ENCODE results near the gene RAPGEF2.
"Not testable (repeated sequence)": the region's sequence is repeated elsewhere in the genome, so short reads cannot be mapped to it uniquely, and the experiment has no call there.

RAPGEF2 gene

GRCh38 chr4:159069922-159070321, 33.0 kb upstream of the RAPGEF2 start:
- no peak for DNase-seq
- TF ChIP-seq CTCF (IDR thresholded peaks at IDR 0.05) = no peak
- intact Hi-C loops (cut with DNase I; ENCODE audit: low total_unique reads) = no loop called here

GRCh38 chr4:159070742-159071141, 32.1 kb upstream of the RAPGEF2 start:
- no peak for DNase-seq
- Histone ChIP-seq H3K27me3 (no peaks in the 10 kb centered on the region), H3K4me3 (no peak overlapping the region), H3K27ac (no peak overlapping the region), H3K4me1 (no peaks in the 10 kb centered on the region), H3K36me3 (no peaks in the 10 kb centered on the region), H3K9me3 (no peaks in the 10 kb centered on the region)
- TF ChIP-seq CTCF (IDR thresholded peaks at IDR 0.05) = no peak
- intact Hi-C loops (cut with DNase I; ENCODE audit: low total_unique reads) = no loop called here

More at GRCh38 chr4:159069922-159070321, 33.0 kb upstream of the RAPGEF2 start:
- no peaks in the 10 kb centered on the region for H3K27me3 ChIP-seq
- H3K4me1 ChIP-seq = no peaks in the 10 kb centered on the region
- no peak overlapping the region for H3K4me3 ChIP-seq
- H3K9me3 ChIP-seq = no peaks in the 10 kb centered on the region
- H3K36me3 ChIP-seq = no peaks in the 10 kb centered on the region
- H3K27ac ChIP-seq = no peak overlapping the region

GRCh38 chr4:159071178-159071968, 31.5 kb upstream of the RAPGEF2 start:
- no peak overlapping the region for H3K4me3 ChIP-seq
- DNase-seq = no peak

GRCh38 chr4:159071969-159072765, 30.7 kb upstream of the RAPGEF2 start:
- Histone ChIP-seq H3K4me3 (no peak overlapping the region), H3K27me3 (no peaks in the 10 kb centered on the region), H3K36me3 (no peaks in the 10 kb centered on the region), H3K4me1 (no peaks in the 10 kb centered on the region), H3K9me3 (no peaks in the 10 kb centered on the region), H3K27ac (no peak overlapping the region)
- intact Hi-C loops (cut with DNase I; ENCODE audit: low total_unique reads) = no loop called here
- TF ChIP-seq CTCF (IDR thresholded peaks at IDR 0.05) = no peak
- DNase-seq = no peak

More at GRCh38 chr4:159071178-159071968, 31.5 kb upstream of the RAPGEF2 start:
- no peaks in the 10 kb centered on the region for H3K27me3 ChIP-seq
- no peaks in the 10 kb centered on the region for H3K4me1 ChIP-seq
- intact Hi-C loops (cut with DNase I; ENCODE audit: low total_unique reads) = no loop called here
- TF ChIP-seq CTCF (IDR thresholded peaks at IDR 0.05) = no peak
- no peak overlapping the region for H3K27ac ChIP-seq
- H3K36me3 ChIP-seq = no peaks in the 10 kb centered on the region
- no peaks in the 10 kb centered on the region for H3K9me3 ChIP-seq

GRCh38 chr4:159075531-159075932, 27.3 kb upstream of the RAPGEF2 start:
- H3K9me3 ChIP-seq = no peaks in the 10 kb centered on the region
- intact Hi-C loops (cut with DNase I; ENCODE audit: low total_unique reads) = no loop called here
- DNase-seq = no peak
- no peak overlapping the region for H3K4me3 ChIP-seq
- H3K36me3 ChIP-seq = no peaks in the 10 kb centered on the region
- H3K27me3 ChIP-seq = no peaks in the 10 kb centered on the region
- no peak overlapping the region for H3K27ac ChIP-seq
- no peaks in the 10 kb centered on the region for H3K4me1 ChIP-seq
- no peak for TF ChIP-seq CTCF (IDR thresholded peaks at IDR 0.05)

GRCh38 chr4:159077018-159077417, 25.9 kb upstream of the RAPGEF2 start:
- DNase-seq; H3K9me3 ChIP-seq; intact Hi-C loops (cut with DNase I; ENCODE audit: low total_unique reads); H3K36me3 ChIP-seq; H3K27ac ChIP-seq; H3K4me1 ChIP-seq; H3K4me3 ChIP-seq; H3K27me3 ChIP-seq: not testable (repeated sequence)

Measured in tibial artery (tissue), 4 donors.